CD4-positive, alpha-beta T cell (primary cell): ENCODE results near the gene GAB1. TPM values are rescaled to one million over a fixed set of nuclear protein-coding genes. Genes with fewer than 3 reads are reported as not detected.

Experiments used
- ATAC-seq: fragments of 200-7000 bp; cut with Tn5 transposase; one replicate; pipeline ENCODE4 v1.10.0; 2022; ENCODE audit warnings: mild to moderate bottlenecking; ENCODE audit not compliant: poor library complexity
- CTCF ChIA-PET: fragments of 350-600 bp; sonication (Branson Sonifier 250); formaldehyde crosslinking; loops from one replicate; lab custom pipeline; 2021; ENCODE audit warnings: antibody characterized with exemption, inconsistent platforms; lab: Charles Lee
- POLR2A ChIA-PET: fragments of 350-600 bp; sonication (Branson Sonifier 250); formaldehyde crosslinking; loops from one replicate; lab custom pipeline; 2021; ENCODE audit warnings: antibody characterized with exemption, inconsistent platforms; lab: Charles Lee
- DNase-seq, 14 experiments: peaks; one replicate each; pipeline ENCODE4 v3.0.0-alpha.2; 2013 to 2020; ENCODE audit warnings: mixed read lengths in 2 of 14
- H3K27ac ChIP-seq, 2 donors: one replicate each; pipeline versions ENCODE4 v1.5.1 to v1.7.0; 2013; ENCODE audit warnings: low read length in 2 of 2, low read depth in 1 of 2, mild to moderate bottlenecking in 1 of 2
- H3K27me3 ChIP-seq, 2 experiments: 1 replicate in 1 of 2; 2 replicates in 1 of 2; pipeline versions ENCODE4 v1.6.1 to v1.7.0; 2013; ENCODE audit warnings: low read length in 2 of 2, control low read depth in 1 of 2, mild to moderate bottlenecking in 1 of 2, moderate library complexity in 1 of 2; ENCODE audit not compliant: insufficient read depth in 2 of 2, control insufficient read depth in 1 of 2
- H3K36me3 ChIP-seq: one replicate; pipeline ENCODE4 v1.6.1; 2013; ENCODE audit warnings: low read length, control low read depth; ENCODE audit not compliant: insufficient read depth
- H3K4me1 ChIP-seq: one replicate; pipeline ENCODE4 v1.6.1; 2013; ENCODE audit warnings: low read length, control low read depth; ENCODE audit not compliant: insufficient read depth
- H3K4me3 ChIP-seq: one replicate; pipeline ENCODE4 v1.5.1; 2013; ENCODE audit warnings: mild to moderate bottlenecking, low read length, moderate library complexity
- H3K9me3 ChIP-seq, 2 experiments: 1 replicate in 1 of 2; 2 replicates in 1 of 2; pipeline versions ENCODE4 v1.6.1 to v1.7.0; 2013; ENCODE audit warnings: low read length in 2 of 2, mild to moderate bottlenecking in 2 of 2, control low read depth in 1 of 2, moderate library complexity in 1 of 2; ENCODE audit not compliant: control insufficient read depth in 1 of 2, insufficient read depth in 1 of 2
- H3K27ac Mint-ChIP-seq: one replicate; pipeline ENCODE4 v1.8.0; 2020; ENCODE audit warnings: mixed read lengths
- H3K27me3 Mint-ChIP-seq: one replicate; pipeline ENCODE4 v1.8.0; 2021; ENCODE audit warnings: mixed read lengths
- H3K36me3 Mint-ChIP-seq: one replicate; pipeline ENCODE4 v1.8.0; 2021; ENCODE audit warnings: low read depth, mixed read lengths
- H3K4me1 Mint-ChIP-seq: one replicate; pipeline ENCODE4 v1.8.0; 2021; ENCODE audit warnings: low read depth, mixed read lengths
- H3K4me3 Mint-ChIP-seq: one replicate; pipeline ENCODE4 v1.8.0; 2020; ENCODE audit warnings: mild to moderate bottlenecking, mixed read lengths
- H3K9me3 Mint-ChIP-seq: one replicate; pipeline ENCODE4 v1.8.0; 2020; ENCODE audit warnings: mixed read lengths
- CTCF ChIP-seq: fragments of 200-600 bp; IDR thresholded peaks from one replicate; pipeline ENCODE4 v1.8.0; 2022; ENCODE audit warnings: antibody characterized with exemption, mild to moderate bottlenecking
- intact Hi-C, 2 experiments: fragments of 100-400 bp; cut with DNase I in 1 of 2; cut with micrococcal nuclease in 1 of 2; formaldehyde crosslinking; loops; one replicate each; pipeline versions ENCODE4 v1.15.1 to v1.9.0; 2023 to 2025; cut with DNase I, micrococcal nuclease
- total RNA-seq, 174 experiments: library from RNA in 2 of 174; stranded (reverse) in 2 of 174; gene quantifications; one replicate each; pipeline ENCODE4 v1.2.3 and lab custom pipeline; 2021 to 2026

Gene GAB1
- total RNA-seq, 2 experiments from 2014 or later = 0.27 to 0.64 TPM

- H3K9me3 ChIP-seq = no peaks in the 10 kb centered on the region
- no peak for ATAC-seq
- TF ChIP-seq CTCF = no peak
- intact Hi-C loops = no loop called here
- H3K4me1 Mint-ChIP-seq = peaks cover 24% of the 10 kb centered on the region
- no peaks in the 10 kb centered on the region for H3K36me3 ChIP-seq
- H3K27me3 ChIP-seq = no peaks in the 10 kb centered on the region
- no peak overlapping the region for H3K4me3 Mint-ChIP-seq
- ChIA-PET POLR2A (interaction anchor here (0.6 kb wide), 1 partner anchor 75 kb away, joined by 3 read pairs; no protein-coding TSS in a partner anchor), CTCF (no interaction called here)
- H3K9me3 Mint-ChIP-seq = no peaks in the 10 kb centered on the region
- H3K27ac Mint-ChIP-seq = no peak overlapping the region
- H3K27ac ChIP-seq = no peak overlapping the region
- no peak for DNase-seq
- H3K4me1 ChIP-seq = peaks cover 11% of the 10 kb centered on the region
- no peak overlapping the region for H3K4me3 ChIP-seq
- H3K27me3 Mint-ChIP-seq = no peaks in the 10 kb centered on the region
- H3K36me3 Mint-ChIP-seq = no peaks in the 10 kb centered on the region
Measured at GRCh38 chr4:143356493-143356892, 19.8 kb downstream of the GAB1 start.

GRCh38 chr4:143357161-143357845, 20.6 kb downstream of the GAB1 start:
- no peak overlapping the region for H3K4me3 Mint-ChIP-seq
- intact Hi-C loops = no loop called here
- Histone ChIP-seq H3K27me3 (no peaks in the 10 kb centered on the region), H3K36me3 (no peaks in the 10 kb centered on the region), H3K9me3 (no peaks in the 10 kb centered on the region), H3K27ac (no peak overlapping the region), H3K4me3 (no peak overlapping the region), H3K4me1 (peaks cover 11% of the 10 kb centered on the region)
- no peak for TF ChIP-seq CTCF
- peak in 3 of 14 experiments; percentile 28 to 50 (median 28) for DNase-seq
- ATAC-seq = no peak
- no peaks in the 10 kb centered on the region for H3K36me3 Mint-ChIP-seq
- peaks cover 24% of the 10 kb centered on the region for H3K4me1 Mint-ChIP-seq
- no peaks in the 10 kb centered on the region for H3K27me3 Mint-ChIP-seq
- H3K9me3 Mint-ChIP-seq = no peaks in the 10 kb centered on the region
- CTCF ChIA-PET = no interaction called here
- no peak overlapping the region for H3K27ac Mint-ChIP-seq
- POLR2A ChIA-PET = interaction anchor here (0.6 kb wide), 1 partner anchor 74 kb away, joined by 3 read pairs; no protein-coding TSS in a partner anchor

GRCh38 chr4:143358419-143358818, 21.7 kb downstream of the GAB1 start:
- Mint-ChIP-seq H3K36me3 (no peaks in the 10 kb centered on the region), H3K9me3 (no peaks in the 10 kb centered on the region), H3K4me3 (no peak overlapping the region), H3K27me3 (no peaks in the 10 kb centered on the region), H3K4me1 (peaks cover 24% of the 10 kb centered on the region), H3K27ac (peak overlapping the region; percentile 17)
- ATAC-seq (no peak), DNase-seq (no peak)
- no peak for TF ChIP-seq CTCF
- Histone ChIP-seq H3K27ac (no peak overlapping the region), H3K4me3 (no peak overlapping the region), H3K27me3 (no peaks in the 10 kb centered on the region), H3K4me1 (peaks cover 11% of the 10 kb centered on the region), H3K9me3 (no peaks in the 10 kb centered on the region), H3K36me3 (no peaks in the 10 kb centered on the region)
- intact Hi-C loops = no loop called here
- ChIA-PET CTCF (no interaction called here), POLR2A (no interaction called here)
